ENCODE measurements around the gene OLIG2.

The OLIG2 gene

DNA sequence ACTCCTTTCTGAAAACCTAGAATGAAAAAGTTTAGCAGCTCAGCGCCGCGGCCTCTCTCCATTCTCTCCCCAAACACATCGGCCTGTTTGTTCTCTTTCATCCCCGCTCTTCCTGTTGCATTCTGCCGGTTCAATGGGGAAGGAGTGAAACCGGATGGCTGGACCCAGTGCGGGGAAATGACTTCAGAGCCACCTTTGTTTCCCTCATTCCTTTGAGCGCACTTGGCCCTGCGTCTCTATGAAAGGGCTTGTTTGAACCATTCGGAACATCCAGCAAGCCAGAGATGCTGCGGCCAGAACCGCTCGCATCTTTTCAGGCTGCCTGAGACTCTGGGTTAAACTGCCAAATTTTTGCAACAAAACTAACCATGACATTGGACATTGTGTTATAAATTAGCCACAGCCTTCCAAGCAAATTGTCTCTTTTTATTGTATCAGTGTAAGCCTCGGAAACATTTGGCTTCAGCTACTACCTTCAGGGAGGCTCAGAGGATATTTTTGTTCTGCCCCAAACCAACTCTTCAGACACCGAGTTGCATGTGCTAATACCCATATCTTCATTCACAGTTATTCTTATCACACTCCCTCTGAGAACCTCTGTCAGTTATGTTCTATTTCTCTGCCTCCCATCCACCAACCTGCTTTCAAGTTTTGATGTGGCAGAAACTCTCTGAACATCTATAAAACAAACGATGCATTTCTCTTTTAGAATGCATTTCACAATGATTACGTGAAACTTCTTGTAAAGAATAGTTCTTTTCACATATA, 39.1 kb downstream of the OLIG2 start:
- DNase-seq (ENCODE audit: low read depth, low spot score): no peak

- DNase-seq (ENCODE audit: low read depth, low spot score): no peak
These were observed 41.3 kb downstream of the OLIG2 start for GRCh38 chr21:33067043-33067442.

GRCh38 chr21:33067457-33067856, 41.7 kb downstream of the OLIG2 start:
- DNase-seq (ENCODE audit: low read depth, low spot score): no peak

DNA sequence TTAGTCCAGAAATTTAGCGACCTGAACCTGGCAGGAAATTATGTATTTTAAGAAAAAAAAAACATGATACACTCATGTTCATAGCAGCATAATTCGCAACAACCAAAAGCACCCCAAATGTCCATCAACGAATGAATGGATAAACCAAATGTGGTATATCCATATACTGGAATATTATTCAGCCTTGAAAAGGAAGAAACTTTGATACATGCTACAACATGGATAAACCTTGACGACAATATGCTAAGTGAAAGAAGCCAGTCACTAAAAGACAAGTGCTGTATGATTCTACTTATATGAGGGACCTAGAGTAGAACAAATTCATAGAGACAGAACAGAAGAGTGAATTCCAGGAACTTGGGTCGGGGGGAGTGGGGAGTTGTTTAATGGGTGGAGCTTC, 43.5 kb downstream of the OLIG2 start:
- no peak for DNase-seq (ENCODE audit: low read depth, low spot score)

GRCh38 chr21:33069645-33069993, 43.9 kb downstream of the OLIG2 start:
- DNase-seq (ENCODE audit: low read depth, low spot score): no peak

- DNase-seq (ENCODE audit: low read depth, low spot score): no peak
These were observed 44.4 kb downstream of the OLIG2 start, which contains the start of gene OLIG1 for GRCh38 chr21:33069994-33070743. Gene OLIG1 (plus strand): TSS chr21:33070141. CDS start chr21:33070247, 106 bp downstream.

DNA sequence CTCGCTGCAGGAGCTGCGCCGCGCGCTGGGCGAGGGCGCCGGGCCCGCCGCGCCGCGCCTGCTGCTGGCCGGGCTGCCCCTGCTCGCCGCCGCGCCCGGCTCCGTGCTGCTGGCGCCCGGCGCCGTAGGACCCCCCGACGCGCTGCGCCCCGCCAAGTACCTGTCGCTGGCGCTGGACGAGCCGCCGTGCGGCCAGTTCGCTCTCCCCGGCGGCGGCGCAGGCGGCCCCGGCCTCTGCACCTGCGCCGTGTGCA, 44.9 kb downstream of the OLIG2 start:
- no peak for DNase-seq (ENCODE audit: low read depth, low spot score)

GRCh38 chr21:33070998-33071769, 45.4 kb downstream of the OLIG2 start:
- DNase-seq (ENCODE audit: low read depth, low spot score): no peak

DNA sequence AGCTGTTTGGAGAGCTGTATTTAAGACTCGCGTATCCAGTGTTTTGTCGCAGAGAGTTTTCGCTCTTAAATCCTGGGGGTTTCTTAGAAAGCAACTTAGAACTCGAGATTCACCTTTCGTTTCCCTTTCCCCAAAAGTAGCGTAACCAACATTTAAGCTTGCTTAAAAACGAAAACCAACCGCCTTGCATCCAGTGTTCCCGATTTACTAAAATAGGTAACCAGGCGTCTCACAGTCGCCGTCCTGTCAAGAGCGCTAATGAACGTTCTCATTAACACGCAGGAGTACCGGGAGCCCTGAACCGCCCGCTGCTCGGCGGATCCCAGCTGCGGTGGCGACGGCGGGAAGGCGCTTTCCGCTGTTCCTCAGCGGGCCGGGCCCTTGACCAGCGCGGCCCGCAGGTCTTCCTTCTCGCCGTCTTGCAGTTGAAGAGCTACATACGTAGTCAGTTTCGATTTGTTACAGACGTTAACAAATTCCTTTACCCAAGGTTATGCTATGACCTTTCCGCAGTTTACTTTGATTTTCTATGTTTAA, 46.1 kb downstream of the OLIG2 start:
- no peak for DNase-seq (ENCODE audit: low read depth, low spot score)

DNA sequence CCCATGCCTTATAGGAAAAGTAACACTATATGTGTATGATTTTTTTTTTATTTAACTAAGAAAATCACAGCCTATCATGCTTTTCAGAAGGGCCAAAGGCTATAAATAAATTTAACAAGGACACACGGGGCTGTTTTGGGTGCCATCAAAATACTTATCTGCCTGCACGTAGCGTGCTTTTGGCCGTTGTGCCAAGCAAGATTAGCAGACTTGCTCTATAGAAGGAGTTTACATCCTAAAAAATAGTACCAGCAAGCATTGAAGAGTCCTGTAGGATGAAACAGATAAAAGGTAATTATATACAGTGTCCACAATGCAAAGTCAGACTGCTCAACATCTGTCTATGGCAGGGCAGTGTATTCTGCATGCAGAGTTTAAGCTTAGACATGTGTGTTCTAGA, 47.9 kb downstream of the OLIG2 start:
- DNase-seq (ENCODE audit: low read depth, low spot score): no peak

GRCh38 chr21:33075128-33075527, 49.4 kb downstream of the OLIG2 start:
- no peak for DNase-seq (ENCODE audit: low read depth, low spot score)

- no peak for DNase-seq (ENCODE audit: low read depth, low spot score)
These were observed 50.0 kb downstream of the OLIG2 start for GRCh38 chr21:33075596-33076195.

- no peak for DNase-seq (ENCODE audit: low read depth, low spot score)
These were observed 51.0 kb downstream of the OLIG2 start for GRCh38 chr21:33076600-33077329.

All from iPS DF 19.7 (cell line).